Activated CD4-positive, alpha-beta T cell treated with anti-CD3 and anti-CD28 coated beads, Interleukin-2, amount 10 ng/mL, durations not matched to agents 24 days and 14 days (primary cell): Measurements from ENCODE around the gene NBPF26. TPM values are rescaled to one million over a fixed set of nuclear protein-coding genes. Genes with fewer than 3 reads are reported as not detected.

ENCODE experiments used
- total RNA-seq: library from RNA; stranded (reverse); gene quantifications from 2 replicates; pipeline ENCODE4 v1.2.3, GENCODE V29; 2022

NBPF26 gene
- total RNA-seq, 1 donor from 2014 or later, result 6.5 TPM

Other genes starting within 250 kb of the NBPF26 start
- not detected in 2 replicates for gene PPIAL4A, start 165.8 kb downstream of the NBPF26 start, total RNA-seq